HepG2 (cell line): ENCODE measurements around the gene SIGLEC8. TPM values are rescaled to one million over a fixed set of nuclear protein-coding genes. Genes with fewer than 3 reads are reported as not detected.
A peak's percentile ranks its signal among the peaks of the same experiment; 100 is the strongest.

ENCODE experiments used
- ARID5B ChIP-seq: IDR thresholded peaks from 2 replicates; pipeline ENCODE4 v1.4.0; 2020; ENCODE audit warnings: mild to moderate bottlenecking, missing genetic modification reagents
- BORCS8-MEF2B ChIP-seq: sonication (generic); formaldehyde crosslinking; IDR thresholded peaks from 2 replicates; pipeline ENCODE4 v1.8.0; 2022; ENCODE audit warnings: mild to moderate bottlenecking, missing genetic modification reagents
- ETV5 ChIP-seq: IDR thresholded peaks from 2 replicates; pipeline ENCODE4 v1.6.1; 2018; ENCODE audit warnings: missing biosample characterization, missing genetic modification reagents, inconsistent platforms, borderline replicate concordance
- HDAC2 ChIP-seq: sonication (generic); formaldehyde crosslinking; IDR thresholded peaks from 2 replicates; pipeline ENCODE4 v1.4.0; 2020; ENCODE audit warnings: missing genetic modification reagents
- HMGXB3 ChIP-seq: sonication (generic); formaldehyde crosslinking; IDR thresholded peaks from 2 replicates; pipeline ENCODE4 v1.4.0; 2020; ENCODE audit warnings: missing genetic modification reagents, borderline replicate concordance
- IKZF5 ChIP-seq: IDR thresholded peaks from 2 replicates; pipeline ENCODE4 v1.6.1; 2018; ENCODE audit warnings: missing genetic modification reagents, mild to moderate bottlenecking, missing compliant biosample characterization
- KLF16 ChIP-seq, 2 experiments: sonication (generic) in 1 of 2; formaldehyde crosslinking in 1 of 2; IDR thresholded peaks; 2 replicates each; pipeline versions ENCODE4 v1.6.1 to v1.8.0; 2016 to 2023; ENCODE audit warnings: missing genetic modification reagents in 2 of 2, missing compliant biosample characterization in 1 of 2
- NCOA5 ChIP-seq: sonication (generic); formaldehyde crosslinking; IDR thresholded peaks from 2 replicates; pipeline ENCODE4 v1.4.0; 2020; ENCODE audit warnings: missing genetic modification reagents
- THRA ChIP-seq: sonication (generic); formaldehyde crosslinking; IDR thresholded peaks from 2 replicates; pipeline ENCODE4 v1.4.0; 2020; ENCODE audit warnings: missing genetic modification reagents, borderline replicate concordance
- ZBTB20 ChIP-seq: sonication (generic); formaldehyde crosslinking; IDR thresholded peaks from 2 replicates; pipeline ENCODE4 v1.8.1; 2023; ENCODE audit warnings: missing genetic modification reagents, low read depth, mild to moderate bottlenecking, borderline replicate concordance
- ZBTB39 ChIP-seq: sonication (generic); formaldehyde crosslinking; IDR thresholded peaks from 2 replicates; pipeline ENCODE4 v1.5.0; 2020; ENCODE audit warnings: missing genetic modification reagents
- ZNF12 ChIP-seq: sonication (generic); formaldehyde crosslinking; IDR thresholded peaks from 2 replicates; pipeline ENCODE4 v1.5.0; 2020; ENCODE audit warnings: missing genetic modification reagents
- ZNF335 ChIP-seq: sonication (generic); formaldehyde crosslinking; IDR thresholded peaks from 2 replicates; pipeline ENCODE4 v1.4.0; 2020; ENCODE audit warnings: missing genetic modification reagents
- ZNF441 ChIP-seq: sonication (generic); formaldehyde crosslinking; IDR thresholded peaks from 2 replicates; pipeline ENCODE4 v1.7.0; 2021; ENCODE audit warnings: missing genetic modification reagents, borderline replicate concordance
- ZNF652 ChIP-seq: IDR thresholded peaks from 2 replicates; pipeline ENCODE4 v1.6.1; 2016; ENCODE audit warnings: low read depth, borderline replicate concordance
- ZSCAN9 ChIP-seq: IDR thresholded peaks from 2 replicates; pipeline ENCODE4 v1.6.1; 2016; ENCODE audit warnings: borderline replicate concordance
- polyA plus RNA-seq, 8 experiments: library from polyadenylated mRNA; depleted of rRNA in 3 of 8; stranded (reverse) in 7 of 8; unstranded in 1 of 8; fragments of >200 nt; fragmentation: Illumina TruSeq in 4 of 8; extraction: Trizol in 4 of 8; gene quantifications; 2 replicates each; pipeline versions ENCODE4 v1.2.1 to v1.2.3, GENCODE V29; 2011 to 2016; ENCODE audit warnings: low read depth in 4 of 8, missing spikeins in 1 of 8, mixed read lengths in 1 of 8; ENCODE audit not compliant: insufficient read depth in 1 of 8
- total RNA-seq, 5 experiments: library from RNA; depleted of rRNA; stranded (reverse); fragments of >200 nt; fragmentation: Illumina TruSeq; extraction: Trizol; gene quantifications; 2 replicates each; pipeline ENCODE4 v1.2.3, GENCODE V29; 2016; ENCODE audit warnings: low read depth in 1 of 5

SIGLEC8 gene
- total and polyA plus RNA-seq, 2 of the 13 experiments (the other 11 are each of a cell fraction or from before 2014, with no cell fraction given), result not detected

- TF ChIP-seq THRA (CRISPR knock-in tag) (peak; percentile 23; the same call in 1 of the 2 replicates), ZSCAN9 (peak; percentile 81; the same call in 1 of the 2 replicates), ZNF441 (CRISPR knock-in tag) (peak; percentile 93; the same call in 1 of the 2 replicates), ZNF652 (CRISPR knock-in tag) (no peak), ZBTB20 (CRISPR knock-in tag) (0 out of 2 replicates have a peak, but pooled peaks have one; percentile 34), ARID5B (CRISPR knock-in tag) (0 out of 2 replicates have a peak, but pooled peaks have one; percentile 16), ZBTB39 (no peak), ZNF12 (CRISPR knock-in tag) (peak; percentile 46; the same call in 1 of the 2 replicates), IKZF5 (peak; percentile 35; the same call in 1 of the 2 replicates), KLF16 (CRISPR knock-in tag; IDR thresholded peaks at IDR 0.05) (peak in 1 of 2 experiments; percentile 78; a peak in 2 of 4 replicates), HMGXB3 (0 out of 2 replicates have a peak, but pooled peaks have one; percentile 24), ZNF335 (CRISPR knock-in tag) (peak; percentile 87), HDAC2 (peak; percentile 25; the same call in 1 of the 2 replicates), ETV5 (CRISPR knock-in tag) (no peak), BORCS8-MEF2B (peak; percentile 44; the same call in 1 of the 2 replicates), NCOA5 (CRISPR knock-in tag) (no peak)
These were observed 22.3 kb upstream of the SIGLEC8 start (continued) for GRCh38 chr19:51480590-51480989.
